Stimulated activated naive CD4-positive, alpha-beta T cell treated with Interleukin-2 at 50 U/mL for 16 hours (primary cell): ENCODE results near the gene KHDC4.
"Not testable (repeated sequence)": the region's sequence is repeated elsewhere in the genome, so short reads cannot be mapped to it uniquely, and the experiment has no call there.

Source experiments
- DNase-seq: peaks from one replicate; lab custom pipeline; 2025; lab: John Stamatoyannopoulos, UW

Gene KHDC4

DNA sequence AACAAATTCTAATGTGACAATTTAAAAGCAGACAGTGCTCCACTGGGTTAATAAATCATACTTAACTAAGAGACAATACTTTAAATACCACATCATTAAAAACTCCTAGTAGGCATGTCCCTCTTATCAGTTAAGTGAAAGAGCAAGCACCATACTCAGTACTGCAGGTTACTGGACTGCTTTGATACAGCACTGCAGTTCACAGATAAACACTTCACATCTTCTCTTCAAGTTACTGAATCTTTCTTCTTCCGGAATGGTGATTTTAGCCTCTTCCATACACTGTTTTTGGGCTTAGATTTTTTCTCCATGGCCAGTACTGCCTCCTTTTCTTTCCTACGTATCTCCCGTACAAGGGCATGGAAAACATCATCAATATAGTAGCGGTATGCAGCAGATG is 34.1 kb downstream of the KHDC4 start:
- DNase-seq, result no peak

DNA sequence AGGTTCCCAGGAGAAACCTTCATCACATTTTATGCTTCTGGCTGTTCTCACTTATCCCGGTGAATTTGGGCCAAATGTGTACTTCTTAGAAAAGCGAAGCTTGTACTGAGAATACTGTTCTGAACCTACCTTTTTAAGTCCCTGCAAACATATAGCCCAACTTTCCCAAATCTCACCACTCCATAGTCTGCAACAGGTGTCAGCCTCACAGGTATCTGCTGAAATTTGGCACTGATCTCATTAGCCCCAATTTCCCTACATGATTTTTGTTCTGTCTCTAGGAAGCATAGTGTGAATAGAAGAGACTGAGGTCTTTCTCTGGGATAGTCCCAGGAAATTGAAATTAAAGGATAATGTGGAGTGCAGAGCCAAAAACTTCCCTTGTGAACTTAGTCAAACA is 34.5 kb downstream of the KHDC4 start:
- no peak for DNase-seq

- no peak for DNase-seq
Observed at GRCh38 chr1:155898888-155899287, 35.3 kb downstream of the KHDC4 start.

- no peak for DNase-seq
Observed at GRCh38 chr1:155897746-155898145, 36.5 kb downstream of the KHDC4 start.

- DNase-seq, result not testable (repeated sequence)
Observed at GRCh38 chr1:155896476-155896875, 37.7 kb downstream of the KHDC4 start.

DNA sequence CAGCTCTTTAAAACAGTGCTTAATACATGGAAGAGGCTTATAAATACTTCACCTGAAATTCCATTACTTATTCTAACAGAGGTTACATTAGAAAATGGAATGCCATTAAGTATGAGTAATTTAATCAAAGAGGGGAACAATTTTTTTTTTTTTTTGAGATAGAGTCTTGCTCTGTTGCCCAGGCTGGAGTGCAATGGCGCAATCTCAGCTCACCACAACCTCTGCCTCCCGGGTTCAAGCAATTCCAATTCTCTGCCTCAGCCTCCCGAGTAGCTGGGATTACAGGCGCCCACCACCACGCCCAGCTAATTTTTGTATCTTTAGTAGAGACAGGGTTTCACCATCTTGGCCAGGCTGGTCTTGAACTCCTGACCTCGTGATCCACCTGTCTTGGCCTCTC is 38.6 kb downstream of the KHDC4 start:
- DNase-seq, result not testable (repeated sequence)

DNA sequence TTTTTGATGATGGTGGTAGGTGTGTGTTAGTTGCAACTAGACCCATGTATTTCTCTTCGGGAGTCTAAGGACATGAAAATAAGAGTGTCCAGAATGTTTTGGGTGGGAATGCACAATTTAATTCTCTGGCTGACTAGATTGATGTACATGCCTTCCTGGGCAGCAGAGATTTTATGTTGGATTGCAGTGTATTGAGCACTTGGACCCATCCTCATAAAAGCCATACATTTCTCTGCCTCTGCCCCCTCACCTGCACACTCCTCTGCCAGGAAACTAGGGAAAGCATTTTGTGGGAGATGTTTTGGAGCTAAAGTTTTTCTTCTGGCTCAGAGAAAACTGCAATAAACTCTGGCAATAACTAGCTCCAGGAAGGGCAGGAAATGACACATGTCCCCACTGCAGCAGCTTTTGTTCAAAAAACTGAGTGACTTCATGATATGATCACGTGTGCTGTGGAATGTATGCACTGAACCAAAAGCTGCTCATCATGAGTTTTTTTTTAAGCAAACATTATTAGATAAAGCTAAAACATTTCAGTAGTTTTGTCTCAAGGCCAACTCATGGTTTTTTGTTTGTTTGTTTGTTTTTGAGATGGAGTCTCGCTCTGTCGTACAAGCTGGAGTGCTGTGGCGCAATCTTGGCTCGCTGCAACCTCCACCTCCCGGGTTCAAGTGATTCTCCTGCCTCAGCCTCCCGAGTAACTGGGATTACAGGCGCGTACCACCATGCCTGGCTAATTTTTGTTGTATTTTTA is 40.6 kb downstream of the KHDC4 start:
- no peak for DNase-seq

GRCh38 chr1:155892796-155893195 is 41.4 kb downstream of the KHDC4 start:
- DNase-seq, result no peak

GRCh38 chr1:155890251-155890650 is 44.0 kb downstream of the KHDC4 start:
- DNase-seq, result no peak

DNA sequence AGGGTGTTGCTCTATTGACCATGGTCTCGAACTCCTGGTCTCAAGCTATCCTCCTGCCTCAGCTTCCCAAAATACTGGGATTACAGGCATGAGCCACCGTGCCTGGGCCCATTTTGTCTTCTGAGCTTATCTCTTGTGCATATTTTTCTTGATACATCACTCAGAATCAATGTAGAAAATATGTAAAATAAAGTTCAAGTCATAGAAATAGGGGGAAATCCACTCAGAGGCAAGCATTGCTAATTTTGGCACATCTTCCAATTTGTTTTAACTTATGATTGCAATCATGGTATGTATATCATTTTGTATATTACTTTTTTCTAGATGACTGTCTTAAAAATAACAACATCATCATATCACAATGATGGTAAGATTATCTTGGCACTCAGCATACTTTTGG is 44.6 kb downstream of the KHDC4 start:
- DNase-seq, result no peak

DNA sequence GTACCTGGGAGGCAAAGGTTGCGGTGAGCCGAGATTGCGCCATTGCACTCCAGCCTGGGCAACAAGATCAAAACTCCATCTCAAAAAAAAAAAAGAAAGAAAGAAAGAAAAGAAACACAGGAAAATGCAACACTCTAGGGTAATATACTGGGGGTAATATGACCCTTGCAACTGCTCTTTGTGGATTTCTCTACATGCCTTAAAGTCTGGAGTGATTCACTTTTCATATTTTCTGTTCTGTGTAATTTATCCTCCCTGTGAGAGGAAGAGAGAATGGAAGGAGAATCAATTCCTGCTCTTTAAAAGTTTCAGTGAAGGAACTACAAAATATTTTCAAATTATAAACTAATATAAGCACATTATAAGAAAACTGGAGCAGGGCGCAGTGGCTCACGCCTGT is 45.7 kb downstream of the KHDC4 start:
- no peak for DNase-seq

DNA sequence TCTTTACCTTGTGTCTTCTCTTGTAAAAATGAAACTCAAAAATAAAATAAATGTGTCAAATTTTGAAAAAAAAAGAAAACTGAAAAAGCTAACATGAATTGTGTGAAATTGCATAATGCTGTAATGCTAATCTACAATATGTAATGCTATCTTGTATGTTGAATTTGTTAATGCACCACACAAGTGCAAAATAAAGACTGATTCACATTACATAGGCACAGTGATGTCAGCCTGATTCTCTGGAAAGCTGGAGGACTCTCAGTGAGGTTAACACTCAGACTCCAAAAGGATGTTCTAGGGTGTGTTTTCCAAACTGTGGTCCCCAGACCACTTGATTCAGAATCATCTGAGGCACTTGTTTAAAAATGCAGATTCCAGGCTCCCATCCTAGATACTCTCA is 49.2 kb downstream of the KHDC4 start:
- DNase-seq, result no peak

DNA sequence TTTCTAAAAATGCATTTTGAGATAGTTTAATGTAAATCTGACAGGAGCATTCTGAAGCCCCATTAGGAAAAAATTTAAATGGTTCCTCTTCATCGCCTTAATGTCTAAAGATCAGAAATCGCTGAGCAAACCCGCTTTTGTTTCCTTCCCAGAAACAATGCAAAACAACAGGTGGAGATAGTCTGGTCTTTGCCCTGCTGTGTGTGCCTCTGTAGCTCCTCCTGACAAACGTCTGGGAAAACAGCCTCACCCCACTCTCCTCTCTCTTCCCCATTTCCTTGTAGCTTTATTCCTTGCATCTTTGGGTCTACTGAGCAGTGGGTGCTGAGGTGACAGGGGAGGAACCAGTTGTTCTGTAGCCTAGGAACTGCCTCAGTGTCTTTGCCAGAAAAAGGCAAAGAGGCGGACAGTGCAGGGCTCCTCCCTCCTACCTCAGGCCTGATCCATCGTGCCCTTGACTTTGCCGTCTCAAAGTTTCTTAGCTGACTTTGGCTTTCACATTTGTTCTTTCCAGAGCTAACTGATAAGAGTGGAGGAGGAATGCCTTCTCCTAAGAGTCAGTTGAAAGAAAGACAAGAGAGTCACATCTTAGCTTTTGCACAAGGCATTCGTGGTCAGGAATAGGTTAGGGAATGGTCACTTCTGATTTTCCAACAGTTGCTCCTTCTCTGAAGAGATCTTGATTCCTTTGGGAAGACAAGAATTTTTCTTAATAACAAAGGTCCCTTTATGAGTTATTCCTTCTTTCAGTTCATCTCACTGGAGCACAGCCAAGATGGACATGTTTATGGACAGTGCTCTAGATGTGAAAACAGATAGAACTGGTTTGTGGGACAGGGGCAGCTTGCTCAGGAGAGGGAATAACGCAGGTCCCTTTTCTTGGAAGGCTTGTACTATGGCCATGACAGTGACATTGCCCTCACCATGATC is 49.9 kb downstream of the KHDC4 start:
- DNase-seq, result no peak

DNA sequence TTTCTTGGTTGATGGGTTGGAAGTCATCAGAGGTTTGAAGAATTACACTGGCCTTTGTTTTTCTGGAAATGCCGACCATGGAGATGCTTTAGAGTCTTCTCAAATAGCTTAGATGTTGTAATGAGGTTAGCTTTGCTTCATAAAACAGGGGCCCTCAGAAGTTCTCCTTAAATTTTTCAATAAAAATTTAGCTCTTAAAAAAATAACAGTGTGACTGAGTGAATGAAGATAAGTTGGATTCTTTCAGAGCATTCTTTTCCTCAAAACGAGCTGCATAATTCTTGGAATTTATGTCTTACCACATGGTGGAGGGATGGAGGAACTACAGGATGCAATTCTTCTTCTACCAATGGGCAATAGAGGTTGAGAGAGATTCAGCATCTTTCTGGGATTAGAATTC is 51.4 kb downstream of the KHDC4 start:
- DNase-seq, result no peak

DNA sequence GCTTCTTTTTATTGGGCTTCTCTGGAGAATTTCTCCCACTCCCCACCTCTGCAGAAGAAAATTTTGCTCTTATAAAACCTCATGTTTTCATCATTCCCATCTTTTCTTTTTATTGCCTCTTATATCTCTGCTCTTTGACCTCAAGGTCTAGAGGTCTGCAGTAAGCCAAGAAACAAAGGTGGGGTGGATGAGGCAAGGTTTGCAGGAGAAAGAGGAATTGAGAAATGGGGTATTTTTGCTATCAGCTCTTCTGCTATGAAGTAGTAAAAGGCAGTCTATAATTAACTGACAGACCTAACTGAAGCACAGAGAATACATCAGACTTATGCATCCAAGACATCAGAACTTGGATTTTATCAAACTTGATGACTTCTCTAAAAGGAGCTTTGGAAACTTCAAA is 52.0 kb downstream of the KHDC4 start:
- DNase-seq, result no peak

- no peak for DNase-seq
Observed at GRCh38 chr1:155880950-155881349, 53.3 kb downstream of the KHDC4 start.

DNA sequence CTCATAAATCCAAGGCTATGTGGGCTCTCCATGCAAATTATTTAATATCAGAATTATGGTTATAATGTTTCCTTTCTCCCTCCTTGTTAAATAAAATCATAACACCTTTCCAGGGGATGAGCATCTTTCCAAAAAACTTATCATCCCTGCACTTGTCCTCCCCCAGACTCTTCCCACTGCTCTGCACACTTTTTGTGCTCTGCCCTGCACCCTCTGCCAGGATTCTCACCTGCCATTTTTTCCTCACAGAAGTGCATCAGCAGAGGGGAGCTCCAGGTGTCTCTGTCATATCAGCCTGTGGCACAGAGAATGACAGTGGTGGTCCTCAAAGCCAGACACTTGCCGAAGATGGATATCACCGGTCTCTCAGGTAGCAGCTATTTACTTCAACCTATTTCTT is 54.0 kb downstream of the KHDC4 start:
- no peak for DNase-seq

- no peak for DNase-seq
Observed at GRCh38 chr1:155877945-155878344, 56.3 kb downstream of the KHDC4 start.

GRCh38 chr1:155873860-155874259 is 60.4 kb downstream of the KHDC4 start:
- DNase-seq, result no peak

DNA sequence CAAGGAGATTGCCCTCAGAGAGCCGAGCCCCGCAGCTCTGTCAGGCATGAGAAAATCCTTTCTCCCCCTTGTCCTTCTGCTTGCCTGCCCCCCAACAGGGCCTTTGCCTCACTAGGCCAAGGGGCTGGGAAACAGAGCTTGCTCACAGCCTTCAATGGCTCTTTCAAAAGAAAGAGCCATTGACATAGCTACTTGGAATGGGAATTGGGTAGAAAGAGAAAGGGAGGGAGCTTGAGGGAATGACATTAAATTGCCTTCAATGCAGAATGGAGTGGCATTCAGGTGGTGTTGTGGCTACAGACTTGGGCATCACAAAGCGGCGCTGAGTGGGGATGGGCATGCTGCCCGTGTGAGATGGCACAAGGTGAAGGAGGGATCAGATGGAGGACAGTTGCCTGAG is 61.7 kb downstream of the KHDC4 start:
- DNase-seq, result no peak

- DNase-seq, result no peak
Observed at GRCh38 chr1:155871390-155871789, 62.8 kb downstream of the KHDC4 start.

DNA sequence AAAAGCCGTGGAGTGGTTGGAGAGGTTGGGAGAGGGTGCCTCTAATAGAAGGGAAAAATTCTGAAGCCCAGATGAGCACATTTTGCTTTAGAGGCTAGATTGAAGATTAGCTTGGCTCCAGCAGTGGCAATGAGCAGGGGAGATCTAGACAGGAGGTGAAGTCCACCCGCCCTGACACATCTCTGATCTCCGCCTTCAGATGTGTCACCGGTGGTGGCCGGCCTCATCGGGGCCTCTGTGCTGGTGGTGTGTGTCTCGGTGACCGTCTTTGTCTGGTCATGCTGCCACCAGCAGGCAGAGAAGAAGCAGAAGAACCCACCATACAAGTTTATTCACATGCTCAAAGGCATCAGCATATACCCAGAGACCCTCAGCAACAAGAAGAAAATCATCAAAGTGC is 66.4 kb downstream of the KHDC4 start:
- DNase-seq, result no peak

DNA sequence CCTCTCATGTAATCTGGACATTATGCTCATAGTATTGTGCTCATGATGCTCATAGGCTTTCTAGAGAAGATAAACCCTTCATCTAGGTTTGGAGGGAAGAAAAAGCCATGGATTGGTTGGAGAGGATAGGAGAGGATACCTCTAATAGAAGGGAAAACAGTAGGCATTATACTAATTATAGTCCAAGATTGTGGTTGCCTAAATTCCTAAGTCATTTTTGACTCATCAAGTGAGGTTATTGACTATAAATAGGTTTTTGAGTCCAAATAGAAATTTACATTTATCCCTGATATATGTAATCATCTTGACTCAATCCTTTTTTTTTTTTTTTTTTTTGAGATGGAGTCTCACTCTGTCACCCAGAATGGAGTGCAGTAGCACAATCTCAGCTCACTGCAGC is 69.8 kb downstream of the KHDC4 start:
- no peak for DNase-seq
